Activated naive CD8-positive, alpha-beta T cell treated with anti-CD3 and anti-CD28 coated beads, Interleukin-2, amount 50 U/mL, for 24 hours (primary cell): ENCODE results near the gene WNT9A.

Source experiments
- ATAC-seq: fragments of 150-1000 bp; cut with Tn5 transposase; one replicate; pipeline ENCODE4 v1.10.0; 2021
- DNase-seq: peaks from one replicate; pipeline ENCODE4 v3.0.0; 2021
- H3K27ac Mint-ChIP-seq: one replicate; pipeline ENCODE4 v1.8.0; 2021; ENCODE audit warnings: mild to moderate bottlenecking, mixed read lengths
- H3K27me3 Mint-ChIP-seq: one replicate; pipeline ENCODE4 v1.8.0; 2021; ENCODE audit warnings: mixed read lengths
- H3K36me3 Mint-ChIP-seq: one replicate; pipeline ENCODE4 v1.8.0; 2021; ENCODE audit warnings: low read depth, mixed read lengths
- H3K4me1 Mint-ChIP-seq: one replicate; pipeline ENCODE4 v1.8.0; 2021; ENCODE audit warnings: mixed read lengths
- H3K4me3 Mint-ChIP-seq: one replicate; pipeline ENCODE4 v1.8.0; 2021; ENCODE audit warnings: mild to moderate bottlenecking, moderate library complexity, mixed read lengths
- H3K9me3 Mint-ChIP-seq: one replicate; pipeline ENCODE4 v1.8.0; 2021; ENCODE audit warnings: mixed read lengths

The WNT9A gene

DNA sequence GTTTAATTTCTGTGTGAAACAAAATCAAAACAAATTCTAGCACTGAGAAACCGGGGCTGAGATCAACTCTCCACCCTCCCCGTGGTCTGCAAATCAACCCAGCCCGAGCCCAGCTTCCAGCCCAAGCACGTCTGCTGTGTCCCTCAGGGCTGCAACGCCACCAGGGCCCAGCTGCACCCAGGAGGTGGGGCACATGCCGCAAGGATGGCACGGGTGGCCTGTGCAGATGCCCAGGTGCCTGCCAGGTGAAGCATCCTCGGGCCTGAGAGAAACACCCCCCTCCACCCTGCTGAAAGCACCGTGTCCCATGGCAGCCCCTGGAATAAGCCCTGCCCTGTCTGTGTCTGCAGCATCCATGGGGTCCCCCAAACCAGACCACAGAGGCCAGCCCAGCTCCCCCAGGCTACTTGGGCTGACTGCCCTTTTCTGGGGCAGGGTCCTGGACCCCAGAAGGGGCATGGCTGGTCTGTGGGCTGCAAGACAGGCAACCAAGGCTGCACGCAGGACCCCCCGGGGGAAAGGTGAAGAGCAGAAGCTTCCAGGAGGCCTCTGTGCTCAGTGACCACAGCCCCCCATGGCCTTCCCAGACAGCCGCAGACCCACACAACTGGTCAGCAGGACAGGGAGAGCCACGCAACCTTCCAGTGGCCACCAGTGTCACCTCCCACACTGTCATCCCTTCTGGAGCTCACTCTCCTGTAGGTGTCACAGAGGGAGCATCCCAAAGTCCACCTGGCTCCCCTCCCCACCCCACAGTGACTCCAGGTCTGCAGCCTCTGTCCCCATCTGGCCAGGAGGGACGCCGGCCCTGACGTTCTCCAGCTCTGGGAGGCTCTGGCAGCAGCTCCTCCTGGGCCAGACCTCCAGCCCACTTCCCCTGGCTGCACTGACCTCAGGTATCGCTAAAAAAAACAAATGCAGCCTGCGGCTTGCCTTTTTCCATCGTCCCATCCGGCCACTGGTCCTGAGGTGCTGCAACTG, 7.7 kb downstream of the WNT9A start:
- Mint-ChIP-seq H3K4me3 (no peak overlapping the region), H3K27me3 (no peaks in the 10 kb centered on the region), H3K4me1 (peaks cover 5% of the 10 kb centered on the region), H3K36me3 (peaks cover 4% of the 10 kb centered on the region), H3K9me3 (peaks cover 11% of the 10 kb centered on the region), H3K27ac (no peak overlapping the region)
- DNase-seq (no peak), ATAC-seq (no peak)

DNA sequence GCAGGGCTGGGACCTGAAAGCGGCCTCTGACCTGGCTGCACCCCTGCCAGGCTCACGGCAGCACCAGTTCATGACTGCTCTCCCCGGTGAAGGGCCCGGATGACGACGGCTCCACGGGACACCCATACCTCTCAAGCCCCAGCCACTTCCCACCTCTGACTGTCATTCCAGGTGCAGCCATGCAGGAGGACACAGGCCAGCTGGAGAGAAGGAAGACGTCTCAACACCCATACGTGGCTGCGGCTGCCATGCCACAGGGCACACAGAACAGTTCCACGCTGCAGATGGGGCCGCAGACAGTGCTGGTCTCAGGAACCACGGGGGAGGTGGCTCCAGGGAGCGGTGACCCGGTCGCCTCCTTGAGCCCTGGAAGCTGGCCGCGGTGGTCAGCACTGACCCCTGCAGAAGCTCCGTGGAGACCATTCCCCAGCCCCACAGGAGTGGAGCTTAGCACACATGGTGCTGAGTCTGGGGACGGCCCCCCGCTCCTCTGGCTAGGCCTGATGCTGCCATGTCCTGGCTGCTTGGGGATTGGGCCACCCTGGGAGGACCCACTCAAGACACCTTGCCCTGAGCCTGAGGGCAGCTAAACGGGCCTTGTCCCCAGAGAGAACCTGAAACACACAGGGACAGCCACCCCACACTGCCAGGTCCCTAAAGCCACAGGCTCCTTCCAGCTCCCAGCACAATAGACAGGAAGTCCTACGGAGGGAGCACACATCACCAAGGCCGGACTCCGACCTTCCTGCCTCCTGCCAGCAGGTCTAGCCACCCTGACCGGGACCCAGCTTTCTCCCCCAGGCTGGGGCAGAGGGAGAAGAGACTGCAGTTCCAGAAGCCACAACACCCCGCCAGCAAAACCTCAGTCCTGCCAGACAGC, 8.6 kb downstream of the WNT9A start:
- Mint-ChIP-seq H3K4me3 (no peak overlapping the region), H3K36me3 (peaks cover 8% of the 10 kb centered on the region), H3K9me3 (peaks cover 20% of the 10 kb centered on the region), H3K4me1 (peaks cover 10% of the 10 kb centered on the region), H3K27ac (no peak overlapping the region), H3K27me3 (no peaks in the 10 kb centered on the region)
- ATAC-seq (no peak), DNase-seq (no peak)

DNA sequence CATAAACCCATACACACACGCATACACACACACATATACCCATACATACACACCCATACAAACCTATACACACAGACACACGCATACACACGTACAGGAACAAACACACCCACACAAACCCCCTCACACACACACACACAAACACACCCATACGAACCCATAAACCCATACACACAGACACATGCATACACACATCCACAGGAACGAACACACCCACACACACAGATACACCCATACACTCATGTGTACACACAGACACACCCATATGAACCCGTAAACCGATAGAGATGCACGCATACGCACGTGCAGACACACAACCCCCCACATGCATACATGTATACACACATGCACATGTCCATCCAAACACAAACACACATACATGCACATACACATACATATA, 9.5 kb downstream of the WNT9A start:
- peaks cover 20% of the 10 kb centered on the region for H3K9me3 Mint-ChIP-seq
- ATAC-seq (no peak), DNase-seq (no peak)
- H3K27ac Mint-ChIP-seq = no peak overlapping the region
- H3K4me1 Mint-ChIP-seq = peaks cover 10% of the 10 kb centered on the region
- H3K36me3 Mint-ChIP-seq = peaks cover 8% of the 10 kb centered on the region
- no peaks in the 10 kb centered on the region for H3K27me3 Mint-ChIP-seq
- no peak overlapping the region for H3K4me3 Mint-ChIP-seq

DNA sequence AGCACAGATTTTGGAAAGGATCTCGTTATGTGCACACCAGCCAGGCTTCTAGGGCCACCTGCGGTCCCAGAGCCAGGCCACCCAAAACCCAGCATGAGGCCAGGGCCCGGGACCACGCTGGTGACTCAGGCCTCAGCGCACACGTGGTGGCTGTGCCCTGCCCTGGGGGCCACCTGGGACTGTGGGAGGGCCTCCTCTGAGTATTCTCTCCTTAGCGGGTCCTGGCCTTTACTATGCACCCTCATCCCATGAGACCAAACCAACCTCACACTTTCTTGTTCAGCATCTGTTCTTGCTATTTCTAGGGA, 9.9 kb downstream of the WNT9A start:
- Mint-ChIP-seq H3K4me3 (no peak overlapping the region), H3K27ac (no peak overlapping the region)

DNA sequence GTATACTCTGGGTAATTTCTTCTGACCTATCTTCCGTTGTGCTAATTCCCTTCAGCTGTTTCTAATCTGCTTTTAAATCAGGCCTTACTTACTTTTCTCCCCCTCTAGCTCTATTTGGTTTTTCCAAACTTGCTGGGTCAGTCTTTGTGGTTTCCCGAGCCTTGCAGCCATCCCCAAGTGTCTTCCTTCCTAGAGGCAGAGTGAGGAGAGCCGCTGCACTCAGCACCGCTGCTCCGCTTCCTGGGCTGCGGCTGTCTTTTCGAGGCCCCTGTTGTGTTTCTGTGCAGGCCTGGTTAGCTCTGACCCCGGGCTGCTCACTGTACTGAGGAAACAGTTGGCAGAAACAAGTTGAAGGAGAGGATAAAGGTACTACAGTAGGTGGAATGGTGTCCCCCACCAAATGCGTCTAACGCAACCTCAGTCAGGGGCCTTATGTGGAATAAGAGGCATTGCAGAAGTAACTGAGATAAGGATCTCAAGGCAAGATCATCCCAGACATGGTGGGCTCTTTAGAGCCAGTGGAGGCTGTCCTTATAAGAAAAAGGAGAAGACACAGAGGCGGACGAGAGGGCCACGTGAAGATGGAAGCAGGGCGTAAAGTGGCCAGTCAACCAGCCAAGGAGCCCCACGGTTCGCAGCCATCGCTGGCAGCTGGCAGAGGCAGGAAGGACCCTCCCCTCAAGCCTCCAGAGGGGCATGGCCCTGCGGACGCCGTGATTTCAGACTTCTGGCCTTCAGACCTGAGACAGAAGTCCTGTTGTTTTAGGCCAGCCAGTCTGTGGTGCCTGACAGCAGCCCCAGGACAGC, 10.5 kb downstream of the WNT9A start:
- no peak for DNase-seq

More for the DNA sequence above, 9.9 kb downstream of the WNT9A start:
- Mint-ChIP-seq H3K4me1 (peaks cover 10% of the 10 kb centered on the region), H3K27me3 (no peaks in the 10 kb centered on the region), H3K36me3 (peaks cover 8% of the 10 kb centered on the region), H3K9me3 (peaks cover 20% of the 10 kb centered on the region)
- DNase-seq = no peak
- no peak for ATAC-seq

DNA sequence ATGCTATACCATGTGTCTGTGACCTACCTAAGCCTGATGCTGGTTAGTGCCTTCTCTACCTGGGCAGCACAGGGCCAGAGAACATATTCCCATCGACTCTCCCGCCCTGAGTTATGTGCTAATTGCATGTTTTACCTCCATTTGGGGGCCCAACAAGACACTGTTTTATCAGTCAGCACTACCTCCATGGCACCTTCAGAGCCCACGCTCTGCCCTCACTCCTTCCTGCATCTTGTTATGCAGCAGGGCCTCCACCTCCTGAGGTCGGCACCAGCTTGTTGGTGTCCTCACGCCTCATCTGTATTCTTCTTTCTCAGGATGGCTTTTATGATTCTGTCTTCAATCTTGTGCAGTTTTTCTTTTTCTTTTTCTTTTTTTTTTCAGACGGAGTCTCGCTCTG, 11.9 kb downstream of the WNT9A start:
- peaks cover 8% of the 10 kb centered on the region for H3K36me3 Mint-ChIP-seq
- no peaks in the 10 kb centered on the region for H3K27me3 Mint-ChIP-seq
- DNase-seq (no peak), ATAC-seq (no peak)
- H3K9me3 Mint-ChIP-seq = peaks cover 20% of the 10 kb centered on the region
- H3K4me1 Mint-ChIP-seq = peaks cover 16% of the 10 kb centered on the region
- no peak overlapping the region for H3K4me3 Mint-ChIP-seq
- H3K27ac Mint-ChIP-seq = no peak overlapping the region

More for the DNA sequence above, 10.5 kb downstream of the WNT9A start:
- Mint-ChIP-seq H3K27ac (no peak overlapping the region), H3K4me1 (peaks cover 13% of the 10 kb centered on the region), H3K36me3 (peaks cover 8% of the 10 kb centered on the region), H3K27me3 (no peaks in the 10 kb centered on the region), H3K4me3 (no peak overlapping the region), H3K9me3 (peaks cover 20% of the 10 kb centered on the region)
- no peak for ATAC-seq

DNA sequence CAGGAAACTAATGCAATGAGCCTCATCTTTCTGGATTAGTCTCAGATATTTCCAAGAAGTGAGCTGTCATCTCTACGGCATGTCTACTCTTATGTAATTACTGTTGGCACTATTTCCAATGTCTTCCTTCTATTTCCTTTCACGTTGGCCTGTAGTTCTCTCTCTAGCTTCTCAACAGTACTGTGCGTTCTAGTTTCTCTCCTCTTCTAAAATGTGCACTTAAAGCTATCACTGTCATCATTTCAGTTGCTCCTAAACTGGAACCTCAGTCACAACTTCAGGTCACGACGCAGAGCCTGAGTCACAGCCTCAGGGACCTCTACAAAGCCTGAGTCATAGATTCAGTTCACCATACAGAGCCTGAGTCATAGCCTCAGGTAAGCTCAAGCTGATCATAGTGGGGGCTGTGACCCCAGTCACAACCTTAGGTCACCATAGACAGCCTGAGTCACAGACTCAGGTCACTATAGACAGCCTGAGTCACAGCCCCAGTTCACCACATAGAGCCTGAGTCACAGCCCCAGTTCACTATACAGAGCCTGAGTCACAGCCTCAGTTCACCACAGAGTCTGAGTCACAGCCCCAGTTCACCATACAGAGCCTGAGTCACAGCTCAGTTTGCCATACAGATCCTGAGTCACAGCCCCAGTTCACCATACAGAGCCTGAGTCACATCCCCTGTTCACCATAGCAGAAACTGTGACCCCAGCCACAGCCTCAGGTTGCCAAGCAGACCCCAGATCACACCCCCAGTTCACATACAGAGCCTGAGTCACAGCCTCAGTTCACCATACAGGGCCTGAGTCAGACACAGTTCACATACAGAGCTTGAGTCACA, 13.0 kb downstream of the WNT9A start:
- DNase-seq = peak; percentile 40
- peaks cover 8% of the 10 kb centered on the region for H3K36me3 Mint-ChIP-seq
- peak overlapping the region; percentile 27 for H3K4me3 Mint-ChIP-seq
- H3K9me3 Mint-ChIP-seq = peaks cover 20% of the 10 kb centered on the region
- H3K27ac Mint-ChIP-seq = peak overlapping the region; percentile 87
- H3K4me1 Mint-ChIP-seq = peaks cover 16% of the 10 kb centered on the region
- ATAC-seq = peak; percentile 92
- no peaks in the 10 kb centered on the region for H3K27me3 Mint-ChIP-seq

DNA sequence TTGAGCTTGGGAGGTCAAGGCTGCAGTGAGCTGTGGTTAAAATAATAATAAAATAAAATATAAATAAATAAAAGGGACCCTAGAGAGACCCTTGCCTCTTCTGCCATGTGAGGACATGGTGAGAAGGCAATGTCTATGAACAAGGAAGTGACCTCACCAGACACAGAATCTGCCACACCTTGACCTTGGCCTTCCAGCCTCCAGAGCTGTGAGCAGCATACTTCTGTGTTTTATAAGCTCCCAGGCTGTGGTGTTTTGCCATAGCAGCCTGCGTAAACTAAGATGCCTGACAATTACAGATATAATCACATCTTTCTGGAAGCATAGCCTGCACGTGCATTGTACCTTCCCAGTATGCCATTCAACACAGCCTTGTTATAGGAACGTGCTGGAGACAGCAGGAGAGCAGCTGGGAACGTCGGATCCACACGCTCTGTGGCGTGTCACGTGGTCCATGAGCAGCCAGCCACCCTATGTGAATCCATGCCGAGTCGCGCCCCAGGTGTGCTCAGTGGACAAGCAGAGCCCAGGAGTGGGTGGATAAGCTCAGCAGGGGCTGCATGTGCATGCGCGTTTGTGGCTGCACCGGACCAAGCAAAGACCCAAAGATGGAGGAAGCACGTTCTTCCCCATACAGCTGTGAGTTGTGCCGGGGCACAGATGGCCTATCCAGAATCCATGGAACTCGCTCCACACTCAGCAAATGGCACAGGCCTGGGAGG, 17.8 kb downstream of the WNT9A start:
- no peak for DNase-seq
- no peak for ATAC-seq
- Mint-ChIP-seq H3K27me3 (no peaks in the 10 kb centered on the region), H3K4me3 (no peak overlapping the region), H3K9me3 (peaks cover 7% of the 10 kb centered on the region), H3K4me1 (peaks cover 11% of the 10 kb centered on the region), H3K27ac (no peak overlapping the region), H3K36me3 (peaks cover 4% of the 10 kb centered on the region)

DNA sequence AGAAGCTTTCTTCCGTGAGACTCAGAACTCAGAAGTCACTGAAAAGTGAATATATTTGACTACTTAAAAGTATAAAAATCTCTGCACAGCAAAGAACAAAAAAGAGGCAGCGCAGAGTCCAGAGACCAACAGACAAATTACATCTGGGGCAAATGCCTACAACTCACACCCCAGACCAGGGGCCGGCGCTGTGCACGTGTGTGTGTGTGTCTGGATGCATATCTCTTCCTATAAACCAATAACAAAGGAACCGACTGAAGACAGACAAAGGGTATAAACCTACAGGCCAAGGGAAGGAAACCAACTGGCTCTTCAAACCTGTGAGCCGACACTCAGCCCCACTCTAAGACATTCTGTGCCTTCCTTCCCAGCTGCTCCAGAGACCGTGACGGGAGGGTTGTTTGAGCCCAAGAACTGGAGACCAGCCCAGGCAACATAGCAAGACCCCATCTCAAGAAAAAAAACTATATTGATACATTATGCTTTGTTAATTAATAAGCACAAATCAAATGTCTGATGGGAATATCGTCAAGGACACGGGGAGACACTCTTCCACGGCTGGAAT, 18.8 kb downstream of the WNT9A start:
- no peak for ATAC-seq
- no peak overlapping the region for H3K4me3 Mint-ChIP-seq
- peaks cover 6% of the 10 kb centered on the region for H3K4me1 Mint-ChIP-seq
- H3K9me3 Mint-ChIP-seq = no peaks in the 10 kb centered on the region
- DNase-seq = no peak
- H3K36me3 Mint-ChIP-seq = no peaks in the 10 kb centered on the region
- H3K27me3 Mint-ChIP-seq = no peaks in the 10 kb centered on the region
- no peak overlapping the region for H3K27ac Mint-ChIP-seq

DNA sequence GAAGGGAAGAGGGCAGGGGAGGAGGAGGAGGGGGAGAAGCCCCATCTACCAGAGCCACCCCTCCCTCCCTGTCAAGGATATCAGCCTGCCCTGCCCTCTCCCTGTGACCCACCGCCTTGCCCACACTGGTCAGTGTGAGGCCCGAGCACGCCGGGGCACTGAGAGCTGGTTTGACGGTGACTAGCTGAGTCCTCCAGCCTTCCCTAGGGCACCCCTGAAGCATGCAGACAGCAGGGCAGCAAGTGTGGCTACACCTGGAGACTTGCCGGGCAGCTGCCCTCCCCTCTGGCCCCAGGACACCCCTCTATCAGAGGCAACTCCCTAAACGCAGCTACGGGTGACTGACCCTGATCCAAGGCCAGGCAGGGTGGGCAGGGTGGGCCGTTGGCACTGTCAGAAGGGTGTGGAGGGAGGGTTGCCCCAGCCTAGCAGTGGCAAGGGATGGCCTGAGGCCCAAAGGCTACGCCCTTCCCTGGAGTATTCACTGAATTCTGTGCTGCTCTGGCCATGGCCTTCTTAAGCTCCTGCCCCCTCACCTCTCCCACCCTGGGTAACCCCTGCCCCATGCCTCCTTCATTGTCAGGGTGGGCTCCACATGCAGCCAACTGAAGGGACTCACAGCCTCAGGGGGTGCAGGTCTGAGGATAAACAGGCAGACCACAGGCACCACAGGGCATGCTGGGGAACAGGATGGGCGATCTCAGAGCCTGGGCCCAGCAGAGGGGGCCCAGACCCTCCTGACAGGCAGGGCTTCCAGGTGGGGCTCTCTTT, 19.6 kb downstream of the WNT9A start:
- H3K4me1 Mint-ChIP-seq = peaks cover 6% of the 10 kb centered on the region
- no peak for DNase-seq
- H3K27me3 Mint-ChIP-seq = no peaks in the 10 kb centered on the region
- no peaks in the 10 kb centered on the region for H3K9me3 Mint-ChIP-seq
- no peak overlapping the region for H3K27ac Mint-ChIP-seq
- ATAC-seq = no peak
- H3K4me3 Mint-ChIP-seq = no peak overlapping the region
- no peaks in the 10 kb centered on the region for H3K36me3 Mint-ChIP-seq

DNA sequence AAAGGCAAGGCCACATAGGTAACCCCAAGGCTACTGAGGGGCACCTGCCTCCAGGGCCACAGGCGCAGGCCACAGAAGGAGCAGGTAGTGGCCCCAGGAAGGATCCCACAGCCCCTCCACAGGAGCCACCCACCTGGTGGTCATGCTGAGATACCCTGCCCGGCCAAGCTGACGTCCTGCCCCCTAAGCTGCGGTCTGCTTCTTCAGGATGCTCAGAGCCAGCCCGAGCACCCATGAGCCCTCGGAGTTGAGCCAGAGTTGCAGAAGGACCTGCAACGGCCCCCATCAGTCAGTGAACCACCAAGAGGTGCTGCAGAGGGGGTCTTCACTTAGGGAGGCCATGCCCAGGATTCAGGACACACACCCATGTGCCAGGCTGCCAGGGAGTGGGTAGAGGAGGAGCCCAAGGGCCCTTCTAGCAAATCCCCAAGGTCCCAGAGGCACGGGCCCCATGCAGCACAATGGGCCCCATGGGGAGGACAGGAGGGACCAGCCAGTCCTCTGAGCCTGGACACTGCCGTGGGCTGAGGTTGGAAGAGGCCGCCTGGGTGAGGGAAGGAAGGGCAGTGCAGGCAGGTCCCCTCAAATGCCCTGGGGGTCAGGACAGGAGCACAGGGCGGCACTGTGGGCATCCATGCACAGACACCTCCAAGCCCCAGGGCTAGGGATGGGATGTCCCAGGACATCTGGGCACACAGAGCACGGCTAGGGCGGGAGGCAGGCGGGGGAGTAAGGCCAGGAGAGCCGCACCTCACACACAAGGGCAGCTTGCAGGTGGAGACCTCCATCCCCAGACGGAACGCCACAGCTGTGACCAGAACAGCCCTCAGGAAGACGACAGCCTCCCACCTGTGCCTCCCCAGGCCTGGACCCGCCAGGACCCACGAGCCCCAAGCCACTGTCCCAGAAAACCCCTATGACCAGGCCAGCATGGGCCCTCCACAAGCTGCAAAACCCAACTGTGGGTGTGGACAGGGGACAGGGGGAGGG, 20.5 kb downstream of the WNT9A start:
- Mint-ChIP-seq H3K36me3 (no peaks in the 10 kb centered on the region), H3K27ac (no peak overlapping the region), H3K9me3 (no peaks in the 10 kb centered on the region), H3K4me3 (no peak overlapping the region), H3K27me3 (no peaks in the 10 kb centered on the region), H3K4me1 (peaks cover 3% of the 10 kb centered on the region)
- ATAC-seq = no peak
- no peak for DNase-seq
